Iris pigment epithelial cell (primary cell): Measurements from ENCODE around the gene TMOD4.

Experiments
- DNase-seq: peaks from one replicate; pipeline ENCODE4 v3.0.0-alpha.2; 2011; ENCODE audit warnings: low read depth

The TMOD4 gene

DNA sequence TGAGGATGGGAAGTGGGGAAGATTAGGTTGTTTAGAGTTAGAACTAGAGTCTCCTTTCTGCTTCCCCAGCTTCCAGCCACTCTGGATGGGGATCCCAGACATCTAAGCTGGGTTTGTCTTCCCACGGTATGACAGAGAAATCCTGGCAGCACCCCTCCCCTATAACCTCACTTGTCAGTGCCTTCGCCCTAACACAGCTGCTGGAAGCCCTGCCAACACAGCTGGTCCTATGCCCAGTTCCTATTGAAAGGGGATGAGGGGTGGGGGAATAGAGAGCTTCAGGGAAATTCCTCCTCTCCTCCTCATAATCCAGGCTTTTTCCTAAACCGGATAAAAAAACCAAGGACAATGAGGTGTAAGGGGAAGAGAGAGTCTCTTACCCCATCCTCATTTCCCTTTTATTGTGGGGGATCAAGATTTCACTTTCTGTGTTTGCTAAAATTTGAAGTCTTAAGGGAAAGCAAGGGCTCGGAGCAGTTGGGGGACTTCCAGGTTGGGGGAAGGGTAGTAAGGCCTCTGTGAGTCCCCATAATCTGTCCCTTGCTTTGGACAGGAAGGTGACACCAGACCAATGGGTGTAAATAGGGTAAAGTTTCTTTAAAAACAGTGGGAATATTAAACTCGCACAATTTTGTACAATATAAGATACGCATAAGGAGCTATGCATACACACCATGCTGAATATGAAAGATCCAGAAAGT is 590 bp downstream of the TMOD4 start:
- DNase-seq: no peak

DNA sequence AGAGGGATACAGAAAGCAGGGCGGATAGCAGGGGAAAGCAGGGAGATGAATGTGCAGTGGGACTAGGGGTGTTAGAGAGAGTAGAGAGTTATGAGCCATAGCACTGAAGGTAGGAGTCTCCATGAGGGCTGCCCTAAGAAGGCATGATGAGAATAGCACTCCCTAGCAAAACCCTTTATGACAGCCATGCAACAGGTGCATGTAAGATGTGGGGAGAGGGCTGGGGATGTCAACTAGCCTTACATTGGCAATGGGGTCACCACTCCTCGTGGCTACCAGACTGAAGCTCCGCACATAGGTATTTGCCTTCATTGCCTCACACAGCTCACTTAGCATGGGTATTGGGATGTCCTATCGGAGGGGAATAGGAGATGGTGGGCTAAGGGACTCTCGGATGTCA is 4.6 kb downstream of the TMOD4 start:
- DNase-seq: no peak

DNA sequence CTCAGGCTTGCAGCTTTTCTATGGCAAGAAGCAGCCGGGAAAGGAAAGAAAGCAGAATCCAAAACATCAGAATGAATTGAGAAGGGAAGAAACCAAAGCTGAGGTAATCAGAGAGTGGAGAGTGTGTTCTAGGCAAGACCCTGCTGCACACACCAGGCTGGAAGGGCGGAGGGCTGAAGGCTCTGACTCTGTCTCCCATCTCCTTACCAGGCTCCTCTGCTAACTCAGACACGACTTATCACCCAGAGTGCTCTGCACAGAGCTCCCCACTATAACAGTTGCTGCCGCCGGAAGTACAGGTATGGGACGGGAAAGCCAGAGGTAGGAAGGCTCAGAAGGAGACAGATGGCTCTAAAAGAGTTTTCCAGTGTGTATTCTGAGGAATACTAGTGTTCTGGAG is 8.7 kb downstream of the TMOD4 start:
- no peak for DNase-seq

DNA sequence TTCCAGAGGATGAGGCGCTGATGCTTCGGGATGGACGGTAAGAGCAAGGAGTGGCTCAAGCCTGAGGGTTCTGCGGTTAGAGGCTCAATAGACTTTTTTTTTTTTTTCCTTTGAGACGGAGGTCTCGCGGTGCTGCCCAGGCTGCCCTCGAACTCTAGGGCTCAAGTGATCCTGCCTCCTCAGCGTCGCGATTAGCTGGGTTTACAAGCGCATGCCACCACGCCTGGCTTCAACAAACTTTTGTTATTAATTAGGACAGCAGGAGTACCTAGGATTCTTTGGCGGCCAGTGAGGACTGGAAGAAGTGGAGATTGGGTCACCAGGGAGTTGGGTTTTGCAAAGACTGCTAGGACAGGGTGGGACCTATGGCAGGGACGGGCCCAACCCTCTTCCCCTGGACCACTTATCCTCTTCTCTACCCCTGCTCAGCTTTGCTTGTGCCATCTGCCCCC is 9.2 kb downstream of the TMOD4 start:
- DNase-seq: peak; percentile 91

DNA sequence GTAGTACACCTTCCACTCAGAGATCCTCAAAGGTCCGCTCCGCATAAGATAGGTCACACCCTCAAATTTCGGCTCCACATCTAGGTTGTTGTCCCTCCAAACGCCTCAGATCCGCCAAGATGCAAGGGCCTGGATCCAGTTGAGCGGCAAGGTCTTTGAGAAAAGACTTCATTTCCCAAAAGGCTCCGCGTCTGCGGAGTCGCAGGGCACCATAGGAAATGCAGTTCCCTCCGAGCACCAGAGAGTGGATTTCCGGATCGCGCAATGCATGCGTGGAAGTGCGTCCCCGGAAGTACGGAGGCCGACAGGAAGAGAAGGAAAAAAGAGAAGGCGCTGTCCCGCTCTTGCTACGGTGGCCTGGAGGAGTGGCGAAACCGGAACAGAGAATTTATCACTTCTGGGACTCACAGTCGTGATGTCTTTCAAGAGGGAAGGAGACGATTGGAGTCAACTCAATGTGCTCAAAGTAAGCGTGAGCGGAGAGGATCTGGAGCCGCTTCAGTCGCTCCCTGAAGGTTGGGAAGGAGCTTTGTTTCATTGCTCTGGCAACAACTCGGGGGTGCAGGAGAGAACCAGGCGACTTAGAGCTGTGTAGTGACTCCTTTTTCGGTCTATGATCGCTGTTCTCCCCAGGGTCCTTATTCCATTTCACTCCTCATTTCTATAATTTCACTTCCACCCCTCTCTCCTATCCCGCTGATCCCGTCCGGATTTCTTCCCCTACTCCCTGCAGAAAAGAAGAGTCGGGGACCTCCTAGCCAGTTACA is 9.9 kb downstream of the TMOD4 start, which contains the start of the genes LYSMD1 and SCNM1:
Gene LYSMD1, minus strand, starts transcription at position 165 of the 767 bp plus-strand sequence. CDS start 644 bp downstream, outside the sequence.
Gene SCNM1, plus strand, starts transcription at position 407 of the 767 bp plus-strand sequence. Its CDS starts 9 bp downstream, at position 416.
- peak; percentile 100 for DNase-seq

DNA sequence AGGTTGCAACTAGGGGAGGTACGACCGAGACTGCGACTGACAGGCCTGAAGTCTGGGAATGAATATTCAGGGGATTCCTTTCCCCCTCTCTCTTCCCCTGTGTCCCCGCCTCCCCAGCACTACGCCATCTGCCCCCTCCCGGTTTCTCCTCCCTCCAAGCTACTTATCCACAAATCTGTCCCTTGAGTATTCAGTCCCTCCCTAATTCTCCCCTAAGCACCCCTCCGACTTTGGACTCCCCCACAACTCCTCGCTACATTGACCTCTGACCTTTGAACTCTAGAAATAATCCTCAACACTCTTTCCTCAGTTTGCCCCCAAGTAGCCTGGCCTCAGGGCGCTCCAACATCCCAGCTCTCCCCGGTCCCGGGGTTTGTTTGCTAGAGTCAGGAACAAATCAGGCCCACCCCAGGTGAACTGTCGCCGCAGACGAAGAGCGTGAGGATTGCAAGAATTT is 10.5 kb downstream of the TMOD4 start:
- peak; percentile 55 for DNase-seq

DNA sequence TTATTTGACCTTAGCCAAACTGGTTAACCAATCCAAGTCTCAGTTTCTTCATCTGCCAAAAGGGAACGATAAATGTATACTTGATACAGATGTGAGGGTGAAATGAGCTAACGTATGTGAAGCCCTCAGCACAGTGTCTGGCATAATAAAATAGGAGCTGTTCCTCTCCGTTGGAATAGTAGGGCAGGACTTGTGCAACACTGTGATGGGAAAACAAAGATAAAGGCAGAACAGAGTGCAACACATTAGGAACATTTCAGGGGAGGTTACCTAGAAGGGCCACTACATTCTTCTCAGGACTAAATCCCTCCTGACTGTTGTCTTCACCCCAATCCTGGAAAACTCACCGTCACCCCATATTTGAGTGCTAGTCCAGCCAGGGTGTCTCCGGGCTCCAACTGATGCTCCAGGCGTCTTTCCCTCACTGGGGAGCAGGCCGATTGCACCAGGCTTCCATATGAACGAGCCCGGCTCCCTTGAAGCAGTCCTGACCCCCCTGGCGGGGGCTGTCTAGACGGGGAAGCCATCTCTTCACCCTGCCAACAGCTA is 11.0 kb downstream of the TMOD4 start:
- DNase-seq: peak; percentile 16

DNA sequence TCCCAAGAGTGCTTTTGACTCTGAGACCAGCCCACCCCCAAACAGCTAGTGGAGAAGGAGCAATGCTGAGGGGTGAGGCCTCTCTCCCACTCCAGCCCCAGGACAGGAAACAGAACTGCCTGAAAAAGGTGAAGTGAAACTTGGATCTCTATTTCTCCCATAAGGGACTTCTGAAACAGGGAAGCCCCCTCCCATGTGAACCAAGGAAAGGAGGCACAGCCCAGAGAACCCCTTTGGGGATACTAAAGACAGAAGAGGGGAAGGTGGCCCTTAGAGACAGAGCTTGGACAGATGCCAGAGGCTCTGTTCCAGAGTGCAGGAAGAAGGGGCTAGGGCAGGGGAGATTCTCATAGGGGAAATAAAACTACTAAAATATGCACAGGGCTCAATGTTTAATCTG is 16.4 kb downstream of the TMOD4 start:
- DNase-seq: no peak

DNA sequence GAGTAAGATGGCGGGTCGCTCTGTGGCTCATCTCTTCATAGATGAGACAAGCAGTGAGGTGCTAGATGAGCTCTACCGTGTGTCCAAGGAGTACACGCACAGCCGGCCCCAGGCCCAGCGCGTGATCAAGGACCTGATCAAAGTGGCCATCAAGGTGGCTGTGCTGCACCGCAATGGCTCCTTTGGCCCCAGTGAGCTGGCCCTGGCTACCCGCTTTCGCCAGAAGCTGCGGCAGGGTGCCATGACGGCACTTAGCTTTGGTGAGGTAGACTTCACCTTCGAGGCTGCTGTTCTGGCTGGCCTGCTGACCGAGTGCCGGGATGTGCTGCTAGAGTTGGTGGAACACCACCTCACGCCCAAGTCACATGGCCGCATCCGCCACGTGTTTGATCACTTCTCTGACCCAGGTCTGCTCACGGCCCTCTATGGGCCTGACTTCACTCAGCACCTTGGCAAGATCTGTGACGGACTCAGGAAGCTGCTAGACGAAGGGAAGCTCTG is 17.0 kb downstream of the TMOD4 start:
- no peak for DNase-seq

DNA sequence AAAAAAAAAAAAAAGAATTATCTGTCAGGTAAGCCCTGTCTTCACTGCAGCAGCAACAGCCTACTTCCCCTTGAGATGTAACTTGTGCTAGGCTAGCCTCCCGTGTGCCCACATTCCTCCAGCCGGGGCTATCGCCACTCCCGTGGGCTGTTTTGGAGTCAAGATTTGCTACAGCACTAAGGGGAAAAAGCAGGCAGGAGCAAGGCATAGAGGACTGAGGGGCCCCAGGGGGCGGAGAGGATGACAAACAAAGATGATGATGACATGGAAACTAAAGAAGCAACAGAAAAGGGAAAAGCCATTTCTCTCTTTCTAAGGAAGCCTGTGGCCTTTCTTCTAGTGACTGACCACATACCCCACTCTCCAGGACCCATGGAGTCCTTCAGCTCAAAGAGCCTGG is 17.5 kb downstream of the TMOD4 start:
- DNase-seq: no peak

DNA sequence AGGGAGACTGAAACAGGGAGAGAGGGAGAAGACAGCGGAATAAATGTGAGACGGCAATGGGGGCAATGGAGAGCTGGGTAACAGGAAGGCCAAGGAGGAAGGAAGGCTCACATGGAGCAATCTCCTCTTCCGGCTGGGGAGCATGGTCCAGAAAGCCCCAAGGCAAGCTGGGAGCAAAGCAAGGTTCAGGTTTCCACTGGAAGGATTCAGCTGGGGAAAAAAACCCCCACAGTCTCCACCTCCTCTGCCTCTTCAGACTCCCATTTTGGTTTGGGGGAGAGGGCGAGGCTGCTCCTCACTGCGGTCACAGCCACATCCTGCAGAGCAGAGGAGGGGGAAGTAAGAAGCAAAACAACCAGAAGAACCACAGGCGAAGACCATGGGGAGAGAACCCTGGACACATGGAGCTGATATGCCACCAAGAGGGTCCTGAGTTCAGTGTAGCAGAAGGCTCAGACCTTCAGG is 18.7 kb downstream of the TMOD4 start:
- DNase-seq: no peak

DNA sequence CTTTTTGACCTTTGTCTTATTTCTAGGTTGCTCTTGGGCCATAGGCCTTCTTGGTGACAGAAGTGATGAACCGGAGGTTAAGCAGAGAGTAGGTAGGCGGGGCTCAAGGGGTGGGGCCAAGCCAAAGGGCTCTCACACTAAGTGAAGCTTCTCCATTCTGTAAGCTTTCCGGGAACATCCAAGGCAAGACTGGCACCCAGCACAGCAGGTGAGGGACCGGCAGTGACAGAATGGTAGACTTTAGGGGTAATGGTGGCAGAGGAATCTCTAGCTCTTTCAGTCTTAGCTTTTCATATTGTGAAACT is 19.3 kb downstream of the TMOD4 start, which contains the start of gene TNFAIP8L2:
Gene TNFAIP8L2, plus strand, starts transcription at position 135 of the 305 bp plus-strand sequence. CDS start 2,049 bp downstream, outside the sequence.
- no peak for DNase-seq

DNA sequence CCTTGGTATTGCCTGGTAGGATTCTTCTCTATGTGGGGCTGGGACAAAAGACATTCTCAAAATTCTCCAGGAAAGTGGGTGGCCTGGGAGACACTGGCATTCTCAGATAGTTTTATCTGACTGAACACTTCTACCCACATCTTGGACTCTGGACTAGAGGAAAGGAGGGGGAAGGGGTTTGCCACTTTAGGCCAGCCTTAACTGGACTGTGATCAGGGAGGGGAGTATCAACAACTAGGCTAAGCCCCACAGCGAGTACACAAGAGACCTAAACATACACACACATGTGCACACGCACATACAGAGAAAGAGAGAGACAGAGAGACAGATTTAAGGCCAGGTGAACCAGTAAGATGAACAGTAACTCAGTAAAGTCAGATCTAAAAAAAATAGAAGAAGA is 28.1 kb downstream of the TMOD4 start:
- DNase-seq: no peak

DNA sequence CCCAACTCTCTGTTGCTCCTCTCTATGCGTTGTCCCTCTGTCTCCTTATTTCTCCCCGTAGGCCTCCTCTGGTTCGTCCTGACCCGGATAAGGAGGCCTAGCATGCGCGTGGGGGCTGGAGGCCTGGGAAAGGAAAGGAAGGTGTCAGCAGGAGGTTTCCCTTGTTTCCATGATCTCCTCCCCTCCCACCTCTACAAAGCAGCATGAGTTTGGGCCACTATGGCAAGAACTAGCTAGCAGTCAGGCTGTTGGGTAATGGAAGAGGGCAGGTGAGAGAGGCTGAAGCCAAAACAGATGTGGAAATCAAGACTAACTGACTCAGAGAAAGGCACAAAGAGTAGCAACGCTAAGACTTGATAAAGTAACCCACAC is 28.7 kb downstream of the TMOD4 start:
- peak; percentile 53 for DNase-seq

DNA sequence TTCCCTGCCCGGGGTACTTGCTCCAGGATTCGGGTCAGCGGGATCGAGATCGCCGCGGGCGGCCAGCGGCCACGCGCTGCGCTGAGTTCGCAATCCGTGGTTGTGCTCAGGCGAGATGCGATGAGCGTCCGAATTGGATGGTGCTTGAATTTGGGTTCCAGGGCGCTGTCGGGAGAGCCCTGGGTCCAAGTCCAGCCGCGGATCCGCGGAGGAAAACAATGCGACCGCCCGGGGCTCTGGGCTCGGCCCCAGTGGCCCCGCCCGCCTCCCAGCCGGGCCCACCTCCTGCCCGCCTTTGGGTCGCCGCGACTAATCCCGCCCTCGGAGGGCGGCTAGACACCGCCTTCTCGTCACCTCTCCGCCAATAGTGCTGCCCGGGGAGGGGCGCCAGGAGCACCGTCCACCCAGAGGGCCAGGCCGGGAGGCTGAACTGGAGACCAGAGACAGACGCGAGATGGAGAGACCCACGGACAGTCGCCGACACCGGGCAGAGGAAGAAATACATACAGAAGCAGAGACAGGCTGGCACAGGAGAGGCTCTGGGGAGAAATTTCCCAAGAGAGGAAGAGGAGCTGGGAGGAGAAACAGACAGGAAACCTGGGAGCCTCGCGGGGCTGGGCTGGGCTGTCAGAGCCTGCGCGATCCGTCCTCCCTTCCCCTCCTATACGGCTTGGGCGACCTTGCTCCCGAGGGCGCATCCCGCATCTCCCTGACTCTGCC is 29.2 kb downstream of the TMOD4 start, which contains the start of gene SEMA6C:
Gene SEMA6C, minus strand, starts transcription at position 220 of the 720 bp plus-strand sequence. CDS start 4,010 bp downstream, outside the sequence.
- DNase-seq: peak; percentile 92

DNA sequence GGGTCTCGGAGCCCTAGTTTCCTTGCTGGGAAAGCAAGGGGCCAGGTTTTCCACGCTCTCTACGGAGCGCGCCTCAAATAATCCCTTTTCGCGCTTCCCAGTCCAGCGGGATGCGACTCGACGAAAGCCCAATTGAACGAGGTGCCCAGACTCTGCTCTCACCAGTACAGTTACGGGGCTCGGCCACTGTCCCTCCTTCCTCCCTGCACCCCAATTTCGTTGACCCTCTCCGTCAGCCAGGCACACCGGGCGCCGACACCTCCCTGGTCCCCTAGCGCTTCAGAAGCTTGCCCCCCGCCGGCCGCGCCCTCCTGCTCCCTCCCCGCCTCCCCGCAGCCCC is 29.7 kb downstream of the TMOD4 start:
- DNase-seq: no peak

DNA sequence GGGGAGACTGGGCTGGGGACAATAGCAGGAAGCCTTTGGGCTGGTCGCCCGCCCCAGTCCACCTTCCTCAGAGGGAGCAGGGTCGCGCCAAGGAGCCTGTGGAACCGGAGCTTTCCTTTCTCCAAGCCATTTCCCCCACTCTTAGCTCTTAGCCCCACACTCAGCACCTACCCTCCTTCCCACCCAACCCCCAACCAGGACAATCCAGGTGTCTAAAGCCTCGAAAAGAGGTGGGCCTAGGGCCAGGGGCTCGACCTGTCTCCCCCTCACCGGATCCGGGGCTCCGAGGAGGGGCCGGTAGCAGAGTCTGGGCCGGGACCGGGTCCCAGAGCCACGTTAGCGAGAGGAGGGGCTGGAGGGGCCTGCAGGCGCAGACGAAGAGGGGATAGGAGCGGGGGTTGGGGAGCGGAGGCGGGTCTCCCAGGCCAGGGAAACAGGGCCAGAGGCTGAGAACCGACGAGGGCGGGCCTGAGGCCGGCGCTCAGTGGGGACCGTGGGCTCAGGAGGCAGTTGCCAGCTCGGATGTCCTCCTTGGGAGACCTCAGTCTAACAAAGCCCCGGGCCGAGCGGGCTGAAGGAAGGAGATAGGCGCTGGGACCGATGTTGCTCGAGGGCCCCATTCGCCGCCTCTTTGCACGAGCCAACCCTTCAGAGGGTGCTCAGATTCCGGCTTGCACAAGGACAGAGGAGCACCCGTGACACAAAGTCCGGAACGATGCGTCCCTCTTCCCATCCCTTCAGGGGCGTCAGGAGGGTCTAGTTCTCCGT is 30.3 kb downstream of the TMOD4 start:
- peak; percentile 29 for DNase-seq

DNA sequence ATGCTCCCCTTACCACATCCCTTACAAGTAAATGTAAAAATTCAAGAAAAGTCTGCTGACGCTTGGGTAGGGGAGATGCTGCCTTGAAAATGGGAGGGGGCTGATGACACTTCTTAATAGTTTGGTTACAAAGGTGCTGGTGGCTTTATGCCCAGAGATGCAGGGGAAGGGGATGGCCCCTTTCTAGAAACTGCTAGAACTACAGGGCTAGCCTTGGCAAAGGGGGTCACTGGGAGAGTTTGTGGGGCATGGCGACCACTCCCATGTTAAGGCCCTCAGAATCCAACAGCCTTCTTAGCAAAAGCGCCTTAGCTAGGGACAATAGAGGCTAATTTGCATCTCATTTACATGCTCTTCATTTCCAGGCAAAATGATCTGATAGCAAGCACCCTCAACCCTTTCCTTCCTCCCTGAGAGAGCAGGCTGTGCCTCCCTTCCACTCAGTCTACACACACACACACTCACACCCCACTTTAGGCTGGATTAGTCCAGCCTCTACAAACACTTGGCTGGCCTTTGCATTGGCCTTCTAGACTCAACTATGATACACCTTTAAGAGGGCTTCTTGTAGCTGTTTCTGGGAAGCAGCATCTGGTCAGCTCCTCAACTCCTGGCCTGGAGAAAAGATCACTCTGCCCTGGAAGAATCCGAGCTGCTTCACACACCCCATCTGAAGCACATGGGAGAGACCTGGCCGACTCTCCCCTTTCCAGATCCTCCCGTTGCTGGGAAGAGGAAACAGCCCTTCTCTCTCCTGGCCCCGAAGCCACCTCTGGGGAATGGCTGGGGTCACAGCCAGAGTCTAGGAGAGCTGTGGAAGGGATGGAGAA is 31.1 kb downstream of the TMOD4 start:
- DNase-seq: peak; percentile 17

DNA sequence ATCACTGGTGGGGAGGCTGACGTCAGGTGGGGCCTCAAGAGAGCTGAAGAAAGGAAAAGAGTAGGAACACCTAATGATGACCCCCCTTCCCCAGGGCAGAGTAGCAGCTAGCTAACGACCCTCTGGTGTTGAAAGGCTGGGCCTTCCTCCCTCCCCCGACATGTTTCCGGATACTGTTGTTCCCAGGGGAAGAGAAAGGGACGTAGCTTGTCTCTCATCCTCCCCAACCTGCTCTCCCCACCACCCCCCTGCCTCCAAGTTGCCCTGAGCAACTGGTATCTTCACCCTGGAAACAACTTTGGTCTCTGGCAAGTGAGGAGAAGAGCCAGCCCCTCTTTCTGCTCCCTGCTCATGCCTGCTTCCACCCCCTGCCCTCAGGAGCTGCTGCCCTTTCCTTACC is 31.8 kb downstream of the TMOD4 start:
- no peak for DNase-seq

DNA sequence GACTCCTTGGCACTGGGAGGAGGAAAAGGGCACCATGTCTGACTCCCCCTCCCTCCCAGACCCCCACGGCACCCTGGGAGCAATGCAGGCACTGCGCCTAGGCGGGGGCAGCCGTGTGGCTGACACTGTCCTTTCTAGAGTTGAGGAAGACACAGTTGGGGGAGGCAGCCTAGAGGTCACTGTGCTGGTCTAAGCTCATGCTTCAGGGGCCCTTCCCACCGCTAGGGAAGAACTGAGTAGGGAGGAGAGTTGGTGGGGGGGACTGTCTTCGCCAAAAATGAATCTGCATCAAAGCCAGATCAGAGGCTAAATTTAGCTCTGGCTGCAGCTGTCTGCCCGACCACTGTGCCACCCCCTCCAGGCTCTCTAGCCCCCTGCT is 32.7 kb downstream of the TMOD4 start:
- DNase-seq: no peak
